ENCODE data around the gene ADH5.
A peak's percentile ranks its signal among the peaks of the same experiment; 100 is the strongest.
"Not testable (repeated sequence)": the region's sequence is repeated elsewhere in the genome, so short reads cannot be mapped to it uniquely, and the experiment has no call there.

The ADH5 gene

GRCh38 chr4:99029018-99029735 lies 59.4 kb downstream of the ADH5 start:
- no peak for DNase-seq

- DNase-seq = peak; percentile 14
These were observed 60.4 kb downstream of the ADH5 start for GRCh38 chr4:99028187-99028586.

- no peak for DNase-seq
These were observed 61.3 kb downstream of the ADH5 start for GRCh38 chr4:99027304-99027703.

GRCh38 chr4:99025506-99025905 lies 63.1 kb downstream of the ADH5 start:
- no peak for DNase-seq

GRCh38 chr4:99024481-99025275 lies 63.9 kb downstream of the ADH5 start:
- no peak for DNase-seq

- not testable (repeated sequence) for DNase-seq
These were observed 64.8 kb downstream of the ADH5 start for GRCh38 chr4:99023800-99024251.

- DNase-seq = no peak
These were observed 66.0 kb downstream of the ADH5 start for GRCh38 chr4:99022566-99022965.

GRCh38 chr4:99021386-99021785 lies 67.2 kb downstream of the ADH5 start:
- no peak for DNase-seq

All from activated CD4-positive, alpha-beta T cell treated with anti-CD3 and anti-CD28 coated beads, Interleukin-10, Interleukin-2, amounts not matched to agents 100 ng/mL and 50 ng/mL, durations not matched to agents 16 hours and 8 hours (primary cell).